Stimulated activated CD4-positive, alpha-beta T cell treated with anti-CD3 and anti-CD28 coated beads, TNF-alpha, amount 100 ng/mL, for 48 hours (primary cell): ENCODE results near the gene MTUS2.

Experiments
- DNase-seq, 3 donors: peaks; one replicate each; pipeline ENCODE4 v3.0.0-alpha.2; 2020; ENCODE audit warnings: low read depth in 3 of 3

Gene MTUS2

GRCh38 chr13:28859069-28859468 lies 38.9 kb downstream of the MTUS2 start:
- no peak for DNase-seq

- no peak for DNase-seq
Observed at GRCh38 chr13:28859717-28860116, 39.6 kb downstream of the MTUS2 start.

GRCh38 chr13:28864544-28864943 lies 44.4 kb downstream of the MTUS2 start:
- no peak for DNase-seq

- no peak for DNase-seq
Observed at GRCh38 chr13:28865149-28865744, 45.1 kb downstream of the MTUS2 start.

DNA sequence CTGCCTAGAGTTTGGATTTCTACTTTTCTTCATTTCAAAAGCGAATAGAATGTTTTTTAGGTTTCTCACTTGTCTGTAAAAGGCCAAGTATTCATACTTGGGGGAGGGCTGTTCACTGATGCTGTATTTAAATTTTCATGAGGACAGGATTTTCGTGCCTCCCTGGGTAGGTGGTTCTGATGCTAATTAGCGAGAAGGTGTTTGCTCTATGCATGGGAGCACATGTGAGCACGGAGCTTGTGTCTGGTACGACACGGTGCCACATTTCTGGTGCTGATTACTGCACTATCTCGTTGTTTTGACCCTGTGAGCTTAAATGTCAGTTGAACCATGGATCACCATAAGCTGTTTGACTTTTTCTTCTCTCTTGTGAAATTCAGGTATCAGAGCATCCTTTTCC lies 45.8 kb downstream of the MTUS2 start:
- no peak for DNase-seq

DNA sequence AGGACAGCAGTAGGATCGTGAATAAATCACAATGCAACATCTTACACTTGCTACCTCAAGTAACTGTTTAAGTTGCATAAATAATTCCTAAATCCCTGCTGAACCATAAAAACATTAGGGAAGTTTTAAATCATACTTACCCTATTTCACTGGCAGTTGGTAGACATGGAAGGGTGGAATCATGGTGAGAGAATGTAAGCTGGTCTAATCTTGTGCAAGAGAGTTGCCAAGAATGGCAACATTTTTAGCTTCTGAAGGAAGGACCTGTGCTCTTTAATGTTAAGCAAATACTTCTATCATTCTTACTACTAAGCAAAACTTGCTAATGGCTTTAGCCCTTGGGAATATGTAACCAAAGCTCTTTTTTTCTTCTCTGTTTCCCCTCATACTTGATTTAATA lies 46.8 kb downstream of the MTUS2 start:
- no peak for DNase-seq

- no peak for DNase-seq
Observed at GRCh38 chr13:28867564-28867963, 47.4 kb downstream of the MTUS2 start.

DNA sequence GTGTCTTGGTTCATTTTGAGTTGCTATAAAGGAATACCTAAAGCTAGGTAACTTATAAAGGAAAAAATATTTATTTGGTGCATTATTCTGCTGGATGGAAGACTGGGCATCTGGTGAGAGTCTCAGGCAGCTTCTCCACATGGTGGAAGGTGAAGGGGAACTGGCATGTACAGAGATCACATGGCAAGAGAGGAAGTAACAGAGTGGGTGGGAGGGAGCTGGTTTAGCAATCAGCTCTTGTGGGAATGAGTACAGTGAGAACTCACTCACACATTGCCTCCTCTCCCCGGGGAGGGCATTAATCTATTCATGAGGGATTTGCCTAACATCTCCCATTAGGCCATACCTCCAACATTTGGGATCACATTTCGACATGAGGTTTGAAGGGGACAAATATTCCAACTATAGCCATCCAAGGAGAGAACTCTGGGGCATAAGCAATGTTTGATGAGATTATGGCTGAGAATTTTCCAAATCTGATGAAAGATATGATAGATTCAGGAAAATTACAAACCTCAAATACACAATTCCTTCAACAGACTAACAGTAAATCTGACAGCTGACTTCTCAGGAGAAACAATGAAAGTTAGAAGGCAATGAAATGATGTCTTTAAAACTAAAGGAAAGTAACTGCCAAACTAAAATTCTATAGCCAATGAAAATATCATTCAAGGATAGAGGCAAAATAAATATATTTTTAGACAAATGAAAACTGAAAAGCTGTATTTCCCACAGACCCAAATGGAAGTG lies 52.5 kb downstream of the MTUS2 start:
- no peak for DNase-seq

- DNase-seq = no peak
Observed at GRCh38 chr13:28875846-28876615, 55.9 kb downstream of the MTUS2 start.

DNA sequence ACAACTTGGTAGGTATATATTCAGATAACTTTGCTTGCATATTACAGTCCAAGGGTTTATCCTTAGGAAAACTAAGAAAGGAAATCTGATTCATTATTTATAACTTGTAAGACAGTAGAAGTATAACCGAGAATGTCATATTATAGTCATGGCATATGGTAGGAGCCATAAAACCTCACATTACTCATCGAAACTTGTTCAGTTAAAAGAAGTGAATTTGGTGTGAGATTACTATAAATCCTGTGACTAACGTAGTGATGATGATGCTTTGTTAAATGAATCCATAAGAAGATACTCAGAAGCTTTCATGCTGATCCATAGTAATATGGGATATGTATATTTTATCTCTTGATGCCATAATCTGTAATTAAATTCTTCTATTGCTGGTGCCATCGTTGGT lies 57.3 kb downstream of the MTUS2 start:
- DNase-seq = no peak

GRCh38 chr13:28885181-28885580 lies 65.0 kb downstream of the MTUS2 start:
- no peak for DNase-seq

GRCh38 chr13:28889086-28889732 lies 69.1 kb downstream of the MTUS2 start:
- no peak for DNase-seq

- no peak for DNase-seq
Observed at GRCh38 chr13:28890712-28891111, 70.6 kb downstream of the MTUS2 start.

DNA sequence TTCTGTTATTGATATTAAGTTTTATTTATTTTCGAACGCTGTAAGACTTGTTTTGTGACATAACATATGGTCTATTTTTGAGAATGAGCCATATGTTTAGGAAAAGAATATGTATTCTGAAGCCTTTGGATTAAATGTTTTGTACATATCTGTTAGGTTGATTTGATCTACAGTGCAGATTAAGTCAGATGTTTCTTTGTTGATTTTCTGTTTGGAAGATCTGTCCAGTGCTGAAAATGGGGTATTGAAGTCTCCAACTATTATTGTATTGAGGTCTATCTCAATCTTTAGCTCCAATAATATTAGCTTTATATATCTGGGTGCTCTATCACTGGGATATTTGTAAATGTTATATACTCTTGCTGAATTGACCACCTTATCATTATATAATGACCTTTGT lies 97.9 kb downstream of the MTUS2 start:
- no peak for DNase-seq

- DNase-seq = no peak
Observed at GRCh38 chr13:28922341-28922740, 102.2 kb downstream of the MTUS2 start.

DNA sequence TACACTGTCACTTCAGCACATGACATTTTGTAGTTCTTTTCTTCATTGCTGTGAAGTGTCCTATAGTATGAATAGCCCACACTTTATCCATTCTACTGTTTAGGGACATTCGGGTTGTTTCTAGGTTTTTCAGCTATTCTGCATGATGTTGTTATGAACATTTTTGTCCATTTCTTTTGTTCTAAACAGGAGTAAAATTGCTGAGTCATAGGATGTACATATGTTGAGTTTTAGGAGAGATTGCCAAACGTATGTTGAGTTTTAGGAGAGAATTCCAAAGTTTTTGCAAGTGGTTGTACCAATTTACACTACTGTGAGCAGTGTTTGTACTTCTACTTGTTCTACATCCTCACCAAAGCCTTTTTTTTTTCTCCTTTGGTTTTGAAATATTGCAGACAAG lies 115.0 kb downstream of the MTUS2 start:
- DNase-seq = no peak

DNA sequence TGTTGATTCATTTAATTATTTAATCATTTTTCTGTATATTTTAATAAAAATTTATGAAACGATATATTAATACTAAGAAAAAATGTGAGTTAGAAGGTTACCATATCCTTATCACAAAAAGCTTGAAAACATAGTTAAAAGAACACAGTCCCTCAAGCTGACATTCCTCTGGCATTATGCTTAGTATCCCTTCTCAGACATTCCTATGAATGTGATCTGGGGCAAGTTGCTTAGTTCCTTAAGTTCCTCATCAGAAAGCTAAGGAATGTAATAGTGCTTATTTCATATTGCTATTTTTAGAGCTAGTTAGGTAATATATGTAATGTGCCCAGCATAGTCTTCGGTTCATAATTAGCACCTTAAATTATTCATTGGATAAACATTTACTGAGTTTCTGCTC lies 122.8 kb downstream of the MTUS2 start:
- no peak for DNase-seq

- DNase-seq = no peak
Observed at GRCh38 chr13:28953714-28954418, 133.7 kb downstream of the MTUS2 start.

- DNase-seq = no peak
Observed at GRCh38 chr13:28954419-28954725, 134.2 kb downstream of the MTUS2 start.

DNA sequence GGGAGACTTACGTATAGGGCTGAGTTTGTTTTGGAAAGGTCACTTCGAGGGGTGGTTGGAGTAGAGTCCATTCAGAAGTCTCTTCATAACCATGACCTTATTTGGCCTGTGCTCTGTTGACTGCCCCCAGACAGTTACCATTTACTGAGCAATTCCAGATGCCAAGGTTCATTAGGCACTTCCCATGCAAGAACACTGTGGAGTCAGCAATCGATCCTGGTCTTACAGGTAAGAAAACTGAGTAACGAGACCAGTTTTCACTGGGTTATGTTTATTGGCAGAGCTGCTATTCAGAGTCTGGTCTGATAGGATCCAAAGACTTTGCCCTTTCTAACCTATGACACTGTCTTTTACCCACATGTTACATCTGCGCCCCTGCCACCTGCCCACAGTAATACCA lies 134.7 kb downstream of the MTUS2 start:
- no peak for DNase-seq

GRCh38 chr13:28955264-28955966 lies 135.3 kb downstream of the MTUS2 start:
- DNase-seq = no peak
